PC-9 (cell line): Measurements from ENCODE around the gene CDK18. TPM values are rescaled to one million over a fixed set of nuclear protein-coding genes. Genes with fewer than 3 reads are reported as not detected.

Source experiments
- BruUV-seq: library from RNA; stranded (reverse); fragments of 400-500 nt; replicated peaks from 2 replicates; lab custom pipeline; 2021; lab: Mats Ljungman, UMichigan
- CTCF ChIA-PET: fragments of 300-600 bp; sonication (Branson Sonifier 250); formaldehyde crosslinking; loops from one replicate; lab custom pipeline; 2022; ENCODE audit warnings: antibody characterized with exemption; lab: Charles Lee
- POLR2A ChIA-PET: fragments of 300-600 bp; sonication (Branson Sonifier 250); formaldehyde crosslinking; loops from one replicate; lab custom pipeline; 2022; ENCODE audit warnings: antibody characterized with exemption; ENCODE audit not compliant: unreplicated experiment; lab: Charles Lee
- DNase-seq, 2 experiments: peaks; one replicate each; pipeline versions ENCODE4 v3.0.0 to v3.0.0-alpha.2; 2015 to 2022; ENCODE audit warnings: mixed read lengths in 1 of 2
- H2AFZ ChIP-seq: fragments of 200-600 bp; sonication (generic); 2 replicates; pipeline ENCODE4 v1.8.1; 2017; ENCODE audit warnings: antibody characterized with exemption
- H3F3A ChIP-seq: fragments of 200-600 bp; sonication (generic); 2 replicates; pipeline ENCODE4 v1.8.1; 2017; ENCODE audit warnings: antibody characterized with exemption, mild to moderate bottlenecking, low read depth; ENCODE audit not compliant: insufficient read depth
- H3K27ac ChIP-seq: fragments of 200-600 bp; sonication (generic); 2 replicates; pipeline ENCODE4 v1.6.1; 2016; ENCODE audit warnings: mixed run types
- H3K27me3 ChIP-seq: fragments of 200-600 bp; sonication (generic); 2 replicates; pipeline ENCODE4 v1.6.1; 2016; ENCODE audit warnings: low read depth, mixed run types; ENCODE audit not compliant: insufficient read depth
- H3K36me3 ChIP-seq: fragments of 200-600 bp; sonication (generic); 2 replicates; pipeline ENCODE4 v1.6.1; 2016; ENCODE audit warnings: low read depth, mixed run types
- H3K4me1 ChIP-seq: fragments of 200-600 bp; sonication (generic); replicated peaks from 2 replicates; pipeline ENCODE4 v1.6.1; 2016; ENCODE audit warnings: mixed run types; ENCODE audit not compliant: insufficient read depth
- H3K4me2 ChIP-seq: fragments of 200-600 bp; sonication (generic); 2 replicates; pipeline ENCODE4 v1.6.1; 2017; ENCODE audit warnings: mixed run types
- H3K4me3 ChIP-seq: fragments of 200-600 bp; sonication (generic); 2 replicates; pipeline ENCODE4 v1.6.1; 2016; ENCODE audit warnings: mixed run types
- H3K79me2 ChIP-seq: fragments of 200-600 bp; sonication (generic); 2 replicates; pipeline ENCODE4 v1.6.1; 2017; ENCODE audit warnings: low read depth, mixed run types
- H3K9me2 ChIP-seq: fragments of 200-600 bp; sonication (generic); 2 replicates; pipeline ENCODE4 v1.8.1; 2017; ENCODE audit warnings: mild to moderate bottlenecking; ENCODE audit not compliant: insufficient read depth
- H3K9me3 ChIP-seq: fragments of 200-600 bp; sonication (generic); 2 replicates; pipeline ENCODE4 v1.8.1; 2016; ENCODE audit warnings: low read depth; ENCODE audit not compliant: insufficient read depth
- H4K20me1 ChIP-seq: fragments of 200-600 bp; sonication (generic); 2 replicates; pipeline ENCODE4 v1.8.1; 2017; ENCODE audit not compliant: insufficient read depth
- CTCF ChIP-seq: fragments of 200-600 bp; sonication (generic); conservative IDR thresholded peaks from 2 replicates; pipeline ENCODE4 v1.6.1; 2017; ENCODE audit warnings: mixed run types, antibody characterized with exemption, mild to moderate bottlenecking, moderate library complexity
- EZH2 ChIP-seq: fragments of 200-600 bp; sonication (generic); IDR thresholded peaks from 2 replicates; pipeline ENCODE4 v1.8.0; 2017; ENCODE audit warnings: antibody characterized with exemption, low read depth
- intact Hi-C: fragments of 100-400 bp; cut with micrococcal nuclease; formaldehyde crosslinking; loops from one replicate; pipeline ENCODE4 v1.10.0; 2022; ENCODE audit not compliant: unreplicated experiment
- total RNA-seq: library from RNA; stranded (reverse); gene quantifications from 2 replicates; pipeline ENCODE4 v1.2.3, GENCODE V29; 2021

Gene CDK18
- total RNA-seq, 1 experiment from 2014 or later = 35.3 TPM

- Histone ChIP-seq H3K9me2 (no peaks in the 10 kb centered on the region), H3K27ac (no peak overlapping the region), H3K36me3 (no peaks in the 10 kb centered on the region), H4K20me1 (peaks cover 6% of the 10 kb centered on the region; the same call in 1 of the 2 replicates), H3K9me3 (no peaks in the 10 kb centered on the region), H3K4me2 (no peak overlapping the region), H3F3A (peaks cover 7% of the 10 kb centered on the region; the same call in 1 of the 2 replicates), H3K27me3 (no peaks in the 10 kb centered on the region), H3K4me1 (no peaks in the 10 kb centered on the region), H3K4me3 (no peak overlapping the region), H2AFZ (no peak overlapping the region), H3K79me2 (no peaks in the 10 kb centered on the region)
- no peak for DNase-seq
- TF ChIP-seq CTCF = no peak
- TF ChIP-seq EZH2 = no peak
- POLR2A ChIA-PET = interaction anchor here (0.5 kb wide), 1 partner anchor 477 kb away, joined by 4 read pairs; no protein-coding TSS in a partner anchor
- CTCF ChIA-PET = interaction anchor here (0.6 to 2.6 kb wide), 13 partner anchors 9 to 251 kb away, joined by 3 to 22 read pairs (median 4); no protein-coding TSS in a partner anchor
- no TSS peak for BruUV-seq
- intact Hi-C loops = loop anchor here (1.0 to 5.0 kb wide), 5 partner anchors 36 to 251 kb away; no protein-coding TSS in a partner anchor
Measured at GRCh38 chr1:205524794-205525101, 20.3 kb downstream of the CDK18 start.

- H3K4me2 ChIP-seq = no peak overlapping the region
- no peak overlapping the region for H3K4me3 ChIP-seq
- no peaks in the 10 kb centered on the region for H3K9me2 ChIP-seq
- H3K79me2 ChIP-seq = no peaks in the 10 kb centered on the region
- no peak overlapping the region for H2AFZ ChIP-seq
- intact Hi-C loops = loop anchor here (5.0 kb wide), 1 partner anchor 187 kb away; no protein-coding TSS in a partner anchor
- H3K4me1 ChIP-seq = no peaks in the 10 kb centered on the region
- POLR2A ChIA-PET = no interaction called here
- no peak for TF ChIP-seq EZH2
- TF ChIP-seq CTCF = no peak
- H3K27ac ChIP-seq = no peak overlapping the region
- no TSS peak for BruUV-seq
- peaks cover 7% of the 10 kb centered on the region; the same call in 1 of the 2 replicates for H3F3A ChIP-seq
- H3K27me3 ChIP-seq = no peaks in the 10 kb centered on the region
- no peaks in the 10 kb centered on the region for H3K9me3 ChIP-seq
- DNase-seq = no peak
- peaks cover 6% of the 10 kb centered on the region; the same call in 1 of the 2 replicates for H4K20me1 ChIP-seq
- CTCF ChIA-PET = interaction anchor here (0.6 to 2.6 kb wide), 9 partner anchors 11 to 264 kb away, joined by 3 to 18 read pairs (median 6); no protein-coding TSS in a partner anchor
- no peaks in the 10 kb centered on the region for H3K36me3 ChIP-seq
Measured at GRCh38 chr1:205525495-205526285, 21.2 kb downstream of the CDK18 start.

- no peaks in the 10 kb centered on the region for H3K9me3 ChIP-seq
- H4K20me1 ChIP-seq = peaks cover 6% of the 10 kb centered on the region; the same call in 1 of the 2 replicates
- no peaks in the 10 kb centered on the region for H3K36me3 ChIP-seq
- no peak overlapping the region for H3K4me2 ChIP-seq
- BruUV-seq = no TSS peak
- H3K9me2 ChIP-seq = no peaks in the 10 kb centered on the region
- no peak for DNase-seq
- TF ChIP-seq EZH2 = no peak
- TF ChIP-seq CTCF = no peak
- no peaks in the 10 kb centered on the region for H3K79me2 ChIP-seq
- no peak overlapping the region for H3K4me3 ChIP-seq
- H3K4me1 ChIP-seq = no peaks in the 10 kb centered on the region
- peaks cover 7% of the 10 kb centered on the region; the same call in 1 of the 2 replicates for H3F3A ChIP-seq
- no peak overlapping the region for H2AFZ ChIP-seq
- no peak overlapping the region for H3K27ac ChIP-seq
- H3K27me3 ChIP-seq = no peaks in the 10 kb centered on the region
- ChIA-PET CTCF (interaction anchor here (0.6 kb wide), 1 partner anchor 265 kb away, joined by 7 read pairs; no protein-coding TSS in a partner anchor), POLR2A (no interaction called here)
- intact Hi-C loops = loop anchor here (5.0 kb wide), 1 partner anchor 186 kb away; no protein-coding TSS in a partner anchor
Measured at GRCh38 chr1:205526431-205526830, 22.0 kb downstream of the CDK18 start.
